Measurements from ENCODE around the gene MDGA2. TPM values are rescaled to one million over a fixed set of nuclear protein-coding genes. Genes with fewer than 3 reads are reported as not detected.

MDGA2 gene
- total and polyA plus RNA-seq, 9 of the 15 experiments (the other 6 are each of a cell fraction or from before 2014, with no cell fraction given): 0.01 to 0.18 (median 0.03) TPM; not detected in 5

GRCh38 chr14:47191700-47192099, 483.7 kb downstream of the MDGA2 start:
- DNase-seq (ENCODE audit: extremely low read depth in 1 of 4, low spot score in 3 of 4) (no peak), FAIRE-seq (no peak), ATAC-seq (no peak)
- no peak for TF ChIP-seq ZNF280A (IDR thresholded peaks at IDR 0.05; ENCODE audit: low read depth, partially characterized antibody)
- TF ChIP-seq SAP30 (IDR thresholded peaks at IDR 0.05; ENCODE audit: borderline replicate concordance, insufficient read depth, low read depth, low read length, poor library complexity, severe bottlenecking): no peak
- no peak for TF ChIP-seq ZNF583 (CRISPR knock-in tag; IDR thresholded peaks at IDR 0.05)
- no peak for TF ChIP-seq BRD4 (IDR thresholded peaks at IDR 0.05)
- TF ChIP-seq CREBBP (IDR thresholded peaks at IDR 0.05; ENCODE audit: low read depth, low read length): no peak
- no peak for TF ChIP-seq ZBTB17 (CRISPR knock-in tag; IDR thresholded peaks at IDR 0.05)
- Histone ChIP-seq H3K9me1 (ENCODE audit: control insufficient read depth, insufficient read depth, low read length) (no peaks in the 10 kb centered on the region), H3K9ac (ENCODE audit: insufficient read depth in 1 of 2, low read depth in 2 of 2, low read length in 2 of 2) (no peak overlapping the region), H3K27ac (ENCODE audit: extremely low read depth, low read depth, low read length) (no peak overlapping the region), H3K9me3 (replicated peaks; ENCODE audit: control insufficient read depth, insufficient read depth, low read depth, low read length) (no peaks in the 10 kb centered on the region), H3K27me3 (ENCODE audit: control insufficient read depth in 2 of 2, insufficient read depth in 2 of 2, low read length in 2 of 2) (no peaks in the 10 kb centered on the region), H3K4me1 (replicated peaks in 1 of 2; ENCODE audit: control insufficient read depth in 2 of 2, insufficient read depth in 2 of 2, low read length in 2 of 2) (no peaks in the 10 kb centered on the region), H3K4me3 (no peak overlapping the region), H3K79me2 (ENCODE audit: control insufficient read depth, insufficient read depth, low read length) (no peaks in the 10 kb centered on the region), H4K20me1 (replicated peaks; ENCODE audit: control insufficient read depth, insufficient read depth, low read length) (no peaks in the 10 kb centered on the region), H3K36me3 (ENCODE audit: control insufficient read depth, insufficient read depth, low read length) (no peaks in the 10 kb centered on the region), H2AFZ (ENCODE audit: low read depth, low read length) (no peak overlapping the region), H3K4me2 (ENCODE audit: insufficient read depth, low read length) (no peak overlapping the region)
- CTCF ChIA-PET (ENCODE audit: low intra/inter-chr PET ratio): no interaction called here
- BruUV-seq (replicated peaks): no TSS peak
- WGBS (ENCODE audit: insufficient coverage, low coverage, missing lambda C conversion rate): 9% methylated on average over 2 of the region's 2 CpGs
- intact Hi-C loops (cut with micrococcal nuclease): no loop called here
- POLR2A ChIA-PET: no interaction called here
- in situ Hi-C loops (cut with MboI): no loop called here

All from K562 (cell line).